Effector CD8-positive, alpha-beta T cell (primary cell): ENCODE data around the gene LRP1B.

Source experiments
- DNase-seq: peaks from one replicate; lab custom pipeline; 2025; lab: John Stamatoyannopoulos, UW
- total RNA-seq, 4 experiments: gene quantifications; one replicate each; lab custom pipeline; 2026; lab: John Stamatoyannopoulos, UW

Gene LRP1B
- total RNA-seq, result 0 to 0.72 (median 0) reads per million in 4 experiments

DNA sequence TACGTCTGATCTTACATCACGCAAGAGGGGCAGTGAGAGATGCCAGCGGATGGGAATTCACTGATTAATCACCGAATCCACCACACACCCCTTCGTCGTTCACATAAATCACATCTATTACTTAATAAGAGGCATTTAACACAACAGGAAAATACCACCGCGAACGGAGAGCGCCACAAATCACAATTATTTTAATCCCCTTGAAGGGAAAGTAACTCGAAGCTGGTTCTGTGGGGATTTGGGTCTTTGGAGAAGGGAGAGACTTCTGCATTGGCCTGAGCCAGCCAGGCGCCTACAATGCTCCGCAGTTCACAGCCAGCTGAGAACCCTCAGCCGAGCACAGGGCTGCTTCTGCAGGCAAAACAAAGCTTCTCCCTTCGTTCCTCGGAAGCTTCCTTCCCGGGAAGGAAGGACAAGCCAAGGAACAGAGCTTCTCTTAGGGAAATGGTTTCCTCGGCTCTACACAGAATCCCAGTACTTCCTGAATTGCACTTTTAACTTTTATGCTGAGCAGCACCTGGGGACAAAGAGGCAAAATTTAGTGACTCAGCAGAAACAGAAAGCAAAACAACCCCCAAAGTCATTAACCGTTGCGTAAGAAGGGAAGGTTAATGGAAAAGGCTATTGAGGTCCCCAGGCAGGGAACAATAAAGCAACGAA, at the start of gene LRP1B:
Gene LRP1B (minus strand): TSS at position 7 of the 660 bp plus-strand sequence. CDS start 287 bp downstream, outside the sequence.
- DNase-seq, result no peak

DNA sequence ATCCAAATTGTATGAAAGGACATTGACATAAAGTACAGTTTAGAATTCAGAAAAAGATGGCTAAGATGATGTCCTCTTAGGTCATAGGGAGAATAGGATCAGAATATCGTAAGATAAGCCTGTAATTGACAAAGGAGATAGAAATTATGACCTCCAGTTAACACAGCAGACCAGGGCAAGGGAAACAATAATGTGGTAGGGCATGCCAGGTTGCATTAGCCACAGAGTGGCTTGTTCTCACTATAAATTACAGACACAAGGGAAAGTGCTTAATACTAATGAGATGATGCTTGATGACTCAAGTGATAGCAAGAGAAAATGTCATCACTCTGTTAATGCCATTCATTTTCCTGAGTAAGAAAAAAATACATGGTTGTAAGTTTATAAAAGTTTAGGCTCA, 48.9 kb upstream of the LRP1B start:
- DNase-seq, result no peak

DNA sequence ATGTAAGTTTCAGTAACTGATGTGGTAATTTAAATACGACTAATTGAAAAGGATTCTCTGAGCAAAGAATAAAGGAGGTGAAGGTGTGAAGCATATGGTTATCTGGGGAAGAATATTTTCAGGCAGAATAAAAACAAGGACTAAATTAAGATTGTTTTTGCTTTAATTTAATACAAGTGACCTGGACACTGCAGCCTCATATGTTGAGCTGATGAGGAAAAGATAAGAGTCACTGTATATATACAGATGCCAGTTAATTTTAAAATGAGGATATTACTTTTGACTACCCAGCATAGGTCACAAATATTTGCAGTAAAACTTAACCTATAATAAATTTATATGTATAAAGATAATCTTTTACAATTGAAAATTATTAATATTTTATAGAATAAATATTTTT, 47.8 kb upstream of the LRP1B start:
- DNase-seq, result no peak

DNA sequence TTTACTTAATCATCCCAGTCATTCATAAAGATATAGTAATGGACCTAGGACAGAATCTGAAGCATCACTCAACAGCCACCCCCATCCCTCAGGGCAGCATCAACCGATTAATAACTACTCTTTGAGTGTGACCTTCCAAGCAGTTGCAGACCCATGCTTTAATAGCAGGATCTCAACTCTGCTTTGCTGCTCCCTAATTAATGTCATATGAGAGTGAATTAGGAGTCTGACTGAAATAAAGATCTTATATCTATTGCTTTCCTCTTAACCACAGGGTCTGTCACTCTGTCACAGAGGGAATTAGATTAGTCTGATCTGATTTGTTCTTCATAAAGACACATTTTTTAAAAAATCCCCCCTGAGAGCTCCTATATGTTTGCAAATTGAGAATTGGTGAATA, 46.1 kb upstream of the LRP1B start:
- no peak for DNase-seq

DNA sequence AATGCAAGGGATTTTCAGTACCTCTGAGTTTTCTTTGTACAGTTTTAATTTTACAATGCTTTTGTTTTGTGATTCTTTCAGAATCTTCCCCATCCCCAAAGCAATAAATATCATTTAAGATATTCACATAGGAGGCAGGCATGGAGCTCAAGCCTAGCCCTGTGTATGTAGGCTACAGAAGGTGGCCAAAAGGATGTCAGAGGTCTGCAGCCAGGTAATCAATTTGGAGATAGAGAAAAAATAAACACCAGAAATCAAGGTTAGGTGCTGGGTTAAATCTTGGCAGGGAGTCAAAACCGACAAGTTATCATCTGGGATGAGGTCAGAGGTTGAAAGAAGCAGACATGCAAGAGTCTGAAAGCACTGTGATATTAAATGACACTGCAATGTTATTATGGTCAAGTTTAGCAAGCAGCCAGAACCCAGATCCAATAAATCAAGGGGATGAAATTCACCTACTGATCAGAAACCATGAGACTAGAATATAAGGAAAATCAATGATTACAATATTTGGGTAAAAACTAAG, 45.1 kb upstream of the LRP1B start:
- no peak for DNase-seq

DNA sequence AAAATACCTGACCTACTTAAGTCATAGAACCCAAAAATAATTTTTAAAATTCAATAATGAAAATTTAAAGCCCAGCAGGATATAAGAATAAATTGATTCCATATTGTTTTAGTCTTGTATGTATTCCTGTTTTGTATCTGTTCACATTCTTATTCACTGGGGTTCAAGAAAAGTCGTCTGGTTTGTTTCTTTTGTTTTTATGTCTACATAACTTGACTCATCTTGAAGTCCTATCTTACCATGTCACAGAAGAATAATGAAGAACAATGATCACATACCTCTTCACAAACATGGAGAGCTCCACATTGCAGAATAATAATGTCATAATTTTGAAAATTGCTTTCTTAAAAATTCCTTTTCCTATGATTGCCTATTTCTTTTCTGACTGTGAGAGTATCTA, 43.4 kb upstream of the LRP1B start:
- DNase-seq, result no peak

DNA sequence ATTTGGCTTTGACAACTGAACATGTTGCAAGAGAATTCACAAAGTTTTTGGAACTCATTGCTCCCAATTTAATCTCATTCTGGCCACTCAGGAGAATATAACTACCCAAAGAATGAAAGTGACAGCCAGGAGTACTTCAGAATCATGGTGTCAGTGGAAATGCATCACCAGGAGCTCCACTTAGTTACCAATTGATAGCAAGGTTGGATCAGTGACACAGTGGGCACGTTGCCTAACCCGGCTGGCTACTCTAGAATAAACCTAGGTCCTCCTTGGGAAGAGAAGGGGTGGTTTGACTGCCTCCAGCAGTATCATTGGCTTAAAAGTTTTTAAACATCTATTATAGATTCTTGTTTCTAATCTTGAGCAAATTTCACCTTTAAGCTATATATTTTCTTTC, 40.0 kb upstream of the LRP1B start:
- no peak for DNase-seq

DNA sequence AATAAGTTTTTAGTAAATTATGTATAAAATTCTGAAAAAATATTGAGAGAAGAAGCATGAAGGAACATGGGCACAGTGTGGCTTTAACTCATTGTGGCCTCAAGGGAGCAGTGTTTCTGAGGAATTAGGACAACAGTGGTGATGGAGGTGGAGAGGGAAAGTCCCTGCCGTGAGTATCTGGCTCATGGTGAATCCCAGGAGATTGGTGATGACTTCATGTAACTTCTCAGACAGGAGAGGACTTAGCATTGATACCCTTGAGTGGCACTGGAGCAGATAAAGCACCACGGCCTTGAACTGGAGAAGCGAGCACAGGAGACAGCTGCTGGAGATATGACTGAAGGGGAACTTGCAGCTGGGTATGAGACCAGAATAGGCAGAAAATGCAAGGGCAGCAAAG, 35.0 kb upstream of the LRP1B start:
- no peak for DNase-seq

DNA sequence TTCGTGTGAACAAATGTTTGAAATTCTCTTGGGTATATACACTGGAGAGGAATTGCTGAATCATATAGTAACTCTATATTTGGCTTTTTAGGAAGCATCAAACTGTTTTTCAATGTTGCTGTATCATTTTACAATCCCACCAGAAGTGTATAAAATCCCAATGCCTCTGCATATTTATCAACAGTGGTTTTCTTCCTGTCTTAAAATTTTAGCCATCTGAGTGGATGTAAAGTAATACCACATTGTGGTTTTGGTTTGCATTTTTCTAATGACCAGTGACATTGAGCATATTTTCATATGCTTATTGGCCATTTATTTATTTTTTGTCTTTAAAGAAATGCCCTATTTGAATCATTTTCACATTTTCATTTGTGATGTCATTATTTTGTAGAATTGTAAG, 22.8 kb upstream of the LRP1B start:
- no peak for DNase-seq

DNA sequence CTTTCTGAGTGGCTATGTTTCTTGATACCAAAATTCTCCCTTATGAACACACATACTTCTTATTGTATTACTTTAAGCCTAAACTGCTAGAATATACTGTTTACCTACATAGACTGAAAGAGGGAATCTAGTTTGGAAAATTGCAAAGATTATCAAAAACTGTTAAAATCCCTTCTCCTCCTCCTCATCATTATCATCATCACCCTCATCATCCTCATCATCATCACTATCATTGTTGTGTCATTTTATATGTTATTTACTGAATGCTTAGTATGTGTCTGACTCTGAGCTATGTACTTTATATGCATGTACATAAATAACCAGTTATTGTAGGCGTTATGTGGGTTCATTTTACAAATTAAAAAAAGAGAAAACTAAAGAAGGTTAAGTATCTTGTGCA, 19.6 kb upstream of the LRP1B start:
- DNase-seq, result no peak

DNA sequence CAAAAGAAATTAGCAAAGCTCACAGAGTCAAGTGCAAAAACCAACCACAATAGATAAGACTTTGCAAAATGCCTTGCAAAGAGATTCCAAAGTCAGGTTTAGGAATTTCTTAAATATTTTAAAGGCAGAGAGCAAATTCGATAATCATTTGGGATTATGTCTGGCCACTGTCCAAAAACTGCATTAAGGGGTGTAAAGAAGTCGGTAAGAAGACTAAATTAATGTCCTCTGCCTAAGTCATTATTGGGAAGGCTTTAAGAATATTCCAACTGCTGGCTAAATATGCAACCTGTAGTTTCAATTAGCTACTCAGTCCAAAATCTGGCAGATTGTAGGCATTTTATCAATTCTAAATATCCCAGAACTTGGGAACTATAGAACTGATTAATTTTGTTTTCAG, 13.7 kb upstream of the LRP1B start:
- no peak for DNase-seq

DNA sequence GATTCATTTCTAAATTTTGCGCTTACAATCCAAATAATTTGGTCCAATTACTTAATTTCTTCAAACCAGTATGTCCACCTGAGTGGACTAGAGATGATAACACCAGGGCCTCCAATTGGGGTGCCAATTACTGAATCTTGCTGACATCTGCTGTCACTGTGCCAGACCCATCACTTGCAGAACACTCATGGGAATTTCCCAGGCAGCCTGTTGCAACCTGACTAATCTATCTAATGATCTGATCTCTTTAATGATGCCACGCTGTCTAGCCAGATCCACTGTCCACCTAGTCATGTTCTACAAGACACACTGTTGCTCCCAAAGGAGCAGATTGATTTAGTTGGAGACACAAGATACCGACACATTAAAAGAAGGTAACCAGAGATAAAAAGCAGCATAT, 11.8 kb upstream of the LRP1B start:
- no peak for DNase-seq

DNA sequence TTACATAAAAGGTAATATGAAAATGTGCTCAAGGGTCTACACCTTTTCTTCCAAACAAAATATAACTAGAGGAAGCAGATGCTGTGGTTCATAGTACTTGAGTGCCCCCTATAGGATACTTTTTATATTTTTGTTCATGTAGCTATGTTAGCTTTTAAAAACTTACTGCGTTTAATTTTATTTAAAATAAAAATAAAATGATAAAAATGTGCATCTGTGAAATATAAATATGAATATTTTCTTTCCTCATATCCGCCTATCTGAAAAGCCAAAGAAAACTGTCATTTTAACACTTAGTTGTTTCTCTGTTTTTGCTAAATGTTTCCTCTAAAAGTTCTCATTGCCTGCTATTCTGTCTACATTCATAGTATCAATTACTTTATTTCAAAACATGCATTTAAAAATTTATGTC, 9.6 kb upstream of the LRP1B start:
- no peak for DNase-seq

DNA sequence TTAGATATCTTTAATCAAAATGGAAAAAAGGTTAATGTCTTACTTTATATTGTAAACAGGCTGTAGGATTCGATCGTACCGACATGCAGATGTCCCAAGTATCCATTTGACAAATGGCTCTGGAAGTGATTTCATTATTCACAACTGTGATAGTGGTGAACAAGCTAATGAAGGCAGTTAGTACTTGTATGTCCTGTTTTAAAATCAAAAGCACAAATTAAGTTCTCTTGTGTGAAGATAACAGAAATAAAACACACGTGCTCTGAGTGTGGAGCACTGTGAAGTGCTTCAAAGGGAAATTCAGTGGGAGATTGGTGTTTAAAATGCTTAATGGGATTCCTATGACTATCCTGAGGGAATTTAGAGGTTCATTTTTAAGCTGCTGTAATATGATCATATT, 8.6 kb upstream of the LRP1B start:
- no peak for DNase-seq

DNA sequence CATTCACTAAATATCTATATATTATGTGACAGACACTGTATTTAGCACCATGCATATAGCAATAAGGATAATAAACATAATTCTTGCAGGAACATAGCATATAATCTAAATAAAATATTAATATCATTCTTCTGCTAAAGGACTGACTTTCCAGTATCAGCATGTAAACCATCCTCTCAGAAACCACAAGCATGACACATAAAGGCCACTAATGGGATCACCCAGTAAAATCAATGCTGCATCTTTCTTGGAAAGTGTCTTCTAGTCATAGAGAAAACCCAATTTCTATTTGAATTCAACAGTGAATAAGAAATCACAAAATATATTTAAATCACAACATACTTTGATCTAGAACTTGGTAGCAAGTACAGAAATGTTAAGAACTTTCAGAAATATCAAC, 5.8 kb upstream of the LRP1B start:
- no peak for DNase-seq

DNA sequence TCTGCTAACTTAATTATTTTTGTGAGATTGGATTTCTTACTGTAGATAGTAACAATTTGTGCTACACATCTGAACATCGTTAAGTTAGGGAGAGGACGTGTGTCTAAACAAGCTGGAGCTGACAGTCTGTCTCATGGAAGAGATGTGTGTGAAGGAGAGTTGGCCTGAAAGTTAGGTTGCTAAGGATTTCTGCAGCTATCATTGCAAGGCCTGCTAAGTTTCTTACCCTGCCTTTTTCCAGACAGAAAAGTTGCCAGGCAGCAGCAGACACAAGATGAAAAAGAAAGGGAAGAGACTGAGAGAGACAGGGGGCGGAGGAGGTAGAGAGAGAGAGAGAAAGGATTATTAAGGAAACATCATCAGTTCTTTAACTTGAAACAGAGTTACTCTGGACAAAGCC, 4.1 kb upstream of the LRP1B start:
- DNase-seq, result no peak

DNA sequence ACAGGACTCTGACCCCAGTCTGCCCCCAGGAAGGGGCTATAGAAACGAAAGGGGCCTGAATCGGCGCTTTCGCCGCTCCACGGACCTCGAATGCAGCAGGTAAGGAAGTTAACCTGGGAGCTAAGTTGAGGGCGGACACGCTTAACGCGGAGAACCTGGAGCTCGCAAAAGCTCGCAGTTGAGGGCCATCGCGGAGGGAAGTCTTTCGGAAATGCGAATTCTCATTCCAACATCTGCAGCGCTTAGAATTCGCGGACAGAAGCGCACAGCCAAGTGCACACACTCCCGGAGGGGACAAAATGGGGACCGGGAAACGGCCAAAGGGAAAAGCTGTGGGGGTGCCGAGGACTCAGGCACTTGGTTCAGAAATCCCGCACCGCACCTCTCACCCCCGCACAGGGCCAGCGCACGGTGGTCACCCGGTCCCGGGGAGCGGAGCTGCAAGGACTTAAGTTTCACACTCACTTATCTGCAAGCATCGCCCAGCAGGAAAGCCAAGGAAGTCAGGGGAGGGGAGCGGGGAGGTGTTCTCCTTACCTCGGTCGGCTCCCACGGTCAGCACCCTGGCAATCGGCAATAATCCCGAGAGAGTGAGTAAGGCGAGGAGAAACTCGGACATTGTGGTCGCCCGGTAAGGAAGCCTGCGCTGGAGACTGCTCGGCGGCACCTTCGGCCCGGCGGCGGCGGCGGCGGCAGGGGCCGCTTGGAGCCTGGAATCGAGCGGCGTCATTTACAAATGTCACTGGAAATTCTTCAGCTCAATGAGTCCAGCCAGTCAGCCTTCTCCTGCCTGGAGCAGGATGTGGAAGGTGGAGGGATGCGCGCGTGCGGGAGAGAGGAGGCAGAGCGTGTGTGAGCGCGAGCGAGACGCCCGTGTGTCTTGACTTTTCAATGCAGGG, 456 bp downstream of the LRP1B start:
- no peak for DNase-seq

DNA sequence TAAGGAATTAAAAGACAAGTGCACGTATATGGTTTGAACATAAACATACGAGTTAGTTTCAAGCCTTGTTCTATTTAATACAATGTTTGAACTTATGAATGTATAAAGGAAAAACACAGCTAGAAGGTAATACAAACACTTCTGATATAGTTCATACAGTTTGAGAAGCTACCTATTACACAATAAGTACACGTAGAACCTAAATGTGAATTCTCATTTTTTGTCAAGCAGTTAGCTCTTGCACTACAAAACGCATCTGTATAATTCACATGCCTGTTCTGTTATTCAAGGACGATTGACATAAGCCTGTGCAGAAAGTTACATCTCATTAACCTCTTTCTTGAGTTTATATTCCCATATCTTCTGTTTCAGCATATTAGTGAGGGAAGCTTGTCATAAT, 2.7 kb downstream of the LRP1B start:
- DNase-seq, result no peak

DNA sequence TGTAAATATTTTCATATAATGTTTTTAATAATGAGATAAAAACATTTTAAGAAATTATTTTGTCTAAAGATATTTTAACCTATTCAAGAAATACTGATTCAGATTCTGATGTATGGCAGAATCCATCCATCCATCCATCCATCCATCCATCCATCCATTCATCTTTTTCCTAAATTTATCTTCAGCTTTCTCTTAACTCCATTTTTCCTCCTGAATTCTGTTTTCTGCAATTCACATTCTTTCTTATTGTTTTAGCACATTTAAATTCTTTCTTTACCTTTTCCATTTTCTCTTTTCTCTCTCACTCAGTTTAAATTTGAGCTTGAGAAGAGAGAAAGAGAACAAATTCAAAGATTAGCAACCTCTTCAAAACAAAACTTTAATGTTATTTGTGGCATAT, 3.6 kb downstream of the LRP1B start:
- DNase-seq, result no peak

DNA sequence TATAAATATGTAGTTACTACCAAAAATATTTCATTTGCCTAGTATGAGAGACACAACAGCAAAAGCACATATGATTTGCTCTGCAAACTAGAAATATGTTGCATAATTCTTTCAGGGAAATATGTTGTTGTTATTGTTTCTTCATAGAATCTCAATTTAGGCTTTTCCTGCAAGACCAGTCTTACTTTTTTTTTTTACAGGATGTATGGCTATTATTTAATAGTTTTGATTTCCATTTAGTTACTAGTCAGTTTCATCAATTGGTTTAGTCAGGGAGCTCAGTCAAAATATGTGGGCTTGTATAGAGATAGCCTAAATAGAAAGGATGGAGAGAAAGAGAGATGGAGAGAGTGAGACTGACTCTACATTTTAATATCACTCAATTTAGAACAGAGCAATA, 6.1 kb downstream of the LRP1B start:
- DNase-seq, result no peak

DNA sequence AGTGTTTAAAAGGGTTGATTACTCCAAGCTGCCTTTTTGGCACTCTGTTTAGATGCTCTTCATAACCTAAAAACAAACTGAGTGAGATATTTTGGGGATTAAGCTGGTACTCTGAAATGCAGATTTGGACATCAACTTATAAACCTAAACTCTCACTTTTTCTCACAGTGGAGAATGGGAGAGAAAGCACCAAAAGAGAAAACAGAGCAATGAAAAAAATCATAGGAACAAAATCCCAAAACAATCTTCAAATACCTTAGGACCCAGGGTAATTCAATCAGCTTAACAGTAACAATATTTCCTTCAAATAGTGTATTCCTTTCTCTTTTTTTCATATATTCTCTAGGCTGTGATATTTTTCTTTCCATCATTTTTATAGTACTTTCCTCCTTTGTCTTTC, 11.5 kb downstream of the LRP1B start:
- DNase-seq, result no peak

DNA sequence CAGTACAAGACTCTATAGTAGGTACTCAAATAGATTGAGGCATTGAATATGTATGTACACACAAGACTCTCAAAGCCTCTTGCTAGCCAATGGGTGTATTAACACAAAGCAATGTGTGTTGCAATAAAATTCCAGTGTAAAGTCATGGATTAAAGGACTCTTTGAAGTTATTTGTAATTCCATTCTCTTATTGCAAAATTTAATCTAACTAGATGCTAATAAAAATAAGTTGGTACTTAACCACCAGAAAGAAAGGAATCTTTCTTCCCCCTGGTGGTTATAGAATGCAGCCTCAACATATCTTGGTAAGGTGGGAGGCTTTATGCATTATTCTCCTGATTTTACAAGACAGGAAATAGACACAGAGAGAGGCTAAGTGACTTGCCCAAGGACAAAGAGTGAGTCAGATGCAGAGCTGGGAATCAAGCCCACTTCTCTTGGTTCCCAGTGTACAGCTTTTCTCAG, 18.0 kb downstream of the LRP1B start:
- no peak for DNase-seq

DNA sequence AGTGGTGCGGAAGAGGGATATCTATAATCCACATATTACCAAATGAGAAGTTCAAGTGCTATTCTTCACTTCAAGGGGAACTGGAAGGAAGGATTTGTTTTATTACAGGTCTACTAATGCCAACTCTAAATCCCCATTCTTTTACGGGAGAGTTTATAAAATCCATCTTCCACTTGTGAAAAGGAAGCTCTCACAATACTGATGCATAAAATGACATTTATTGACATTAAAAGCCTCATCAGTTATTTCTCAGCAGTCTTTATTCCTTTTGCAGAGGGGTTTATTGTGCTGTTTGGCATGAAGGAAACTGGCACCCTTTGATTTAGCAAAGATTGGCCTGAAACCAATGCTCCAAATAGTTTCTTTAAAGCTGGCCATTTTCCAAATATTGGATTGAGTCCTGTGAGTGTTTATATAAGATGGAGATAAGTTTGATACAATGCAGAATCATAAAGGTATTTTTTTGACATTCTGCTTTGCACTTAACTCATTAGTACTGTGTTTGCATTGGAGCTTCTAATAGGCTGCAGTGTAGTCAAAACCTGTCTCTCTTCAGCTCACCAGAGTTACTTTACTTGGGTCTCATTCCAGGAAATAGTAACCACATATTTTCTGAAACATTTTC, 26.6 kb downstream of the LRP1B start:
- DNase-seq, result no peak
